Measurements from ENCODE around the gene DERL3.

The DERL3 gene

DNA sequence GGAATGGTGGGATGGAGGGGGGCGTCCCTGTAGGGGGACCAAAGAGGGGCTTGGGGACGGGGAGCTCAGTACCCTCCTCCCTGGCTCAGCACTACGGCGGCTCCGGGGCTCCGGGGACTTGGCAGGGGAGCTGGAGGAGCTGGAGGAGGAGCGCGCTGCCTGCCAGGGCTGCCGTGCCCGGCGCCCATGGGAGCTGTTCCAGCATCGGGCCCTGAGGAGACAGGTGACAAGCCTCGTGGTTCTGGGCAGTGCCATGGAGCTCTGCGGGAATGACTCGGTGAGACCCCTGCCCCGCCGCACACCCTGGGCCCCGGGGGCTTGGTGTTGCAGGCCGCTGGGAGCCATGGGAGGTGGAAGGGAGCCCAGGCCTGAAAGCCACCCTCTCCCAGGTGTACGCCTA is 43.6 kb upstream of the DERL3 start:
- POLR2A ChIA-PET, result interaction anchor here (2.0 kb wide), 1 partner anchor 12 kb away, joined by 9 read pairs; the partner anchor contains the start of gene MIF
- CTCF ChIA-PET, result interaction anchor here (0.7 to 3.5 kb wide), 2 partner anchors 11 to 31 kb away, joined by 4 to 16 read pairs; partner anchors contain the start of gene MIF
- Histone ChIP-seq H3K36me3 (ENCODE audit: control insufficient read depth in 2 of 2, insufficient read depth in 1 of 2, low read length in 2 of 2) (peaks cover 0 to 6% of the 10 kb centered on the region in 2 experiments; a peak in 1 of 3 replicates), H3K4me1 (ENCODE audit: control insufficient read depth, insufficient read depth, low read length) (no peaks in the 10 kb centered on the region), H3K9me3 (ENCODE audit: control insufficient read depth, insufficient read depth, low read depth, low read length) (no peaks in the 10 kb centered on the region), H3K4me3 (ENCODE audit: low read depth, low read length) (no peak overlapping the region), H3K27ac (ENCODE audit: extremely low read depth, low read depth, low read length) (no peak overlapping the region)
- TF ChIP-seq ZNF169 (tag by site-specific recombination; IDR thresholded peaks at IDR 0.05), result no peak
- TF ChIP-seq, protein P1, sequence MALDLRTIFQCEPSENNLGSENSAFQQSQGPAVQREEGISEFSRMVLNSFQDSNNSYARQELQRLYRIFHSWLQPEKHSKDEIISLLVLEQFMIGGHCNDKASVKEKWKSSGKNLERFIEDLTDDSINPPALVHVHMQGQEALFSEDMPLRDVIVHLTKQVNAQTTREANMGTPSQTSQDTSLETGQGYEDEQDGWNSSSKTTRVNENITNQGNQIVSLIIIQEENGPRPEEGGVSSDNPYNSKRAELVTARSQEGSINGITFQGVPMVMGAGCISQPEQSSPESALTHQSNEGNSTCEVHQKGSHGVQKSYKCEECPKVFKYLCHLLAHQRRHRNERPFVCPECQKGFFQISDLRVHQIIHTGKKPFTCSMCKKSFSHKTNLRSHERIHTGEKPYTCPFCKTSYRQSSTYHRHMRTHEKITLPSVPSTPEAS (tag by site-specific recombination; IDR thresholded peaks at IDR 0.05), result no peak
- no peak for TF ChIP-seq ZNF155 (tag by site-specific recombination; IDR thresholded peaks at IDR 0.05)
- TF ChIP-seq, protein P2, sequence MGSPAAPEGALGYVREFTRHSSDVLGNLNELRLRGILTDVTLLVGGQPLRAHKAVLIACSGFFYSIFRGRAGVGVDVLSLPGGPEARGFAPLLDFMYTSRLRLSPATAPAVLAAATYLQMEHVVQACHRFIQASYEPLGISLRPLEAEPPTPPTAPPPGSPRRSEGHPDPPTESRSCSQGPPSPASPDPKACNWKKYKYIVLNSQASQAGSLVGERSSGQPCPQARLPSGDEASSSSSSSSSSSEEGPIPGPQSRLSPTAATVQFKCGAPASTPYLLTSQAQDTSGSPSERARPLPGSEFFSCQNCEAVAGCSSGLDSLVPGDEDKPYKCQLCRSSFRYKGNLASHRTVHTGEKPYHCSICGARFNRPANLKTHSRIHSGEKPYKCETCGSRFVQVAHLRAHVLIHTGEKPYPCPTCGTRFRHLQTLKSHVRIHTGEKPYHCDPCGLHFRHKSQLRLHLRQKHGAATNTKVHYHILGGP (tag by site-specific recombination; IDR thresholded peaks at IDR 0.05), result no peak
- TF ChIP-seq KLF10 (tag by site-specific recombination; IDR thresholded peaks at IDR 0.05), result no peak
- TF ChIP-seq, protein P3, sequence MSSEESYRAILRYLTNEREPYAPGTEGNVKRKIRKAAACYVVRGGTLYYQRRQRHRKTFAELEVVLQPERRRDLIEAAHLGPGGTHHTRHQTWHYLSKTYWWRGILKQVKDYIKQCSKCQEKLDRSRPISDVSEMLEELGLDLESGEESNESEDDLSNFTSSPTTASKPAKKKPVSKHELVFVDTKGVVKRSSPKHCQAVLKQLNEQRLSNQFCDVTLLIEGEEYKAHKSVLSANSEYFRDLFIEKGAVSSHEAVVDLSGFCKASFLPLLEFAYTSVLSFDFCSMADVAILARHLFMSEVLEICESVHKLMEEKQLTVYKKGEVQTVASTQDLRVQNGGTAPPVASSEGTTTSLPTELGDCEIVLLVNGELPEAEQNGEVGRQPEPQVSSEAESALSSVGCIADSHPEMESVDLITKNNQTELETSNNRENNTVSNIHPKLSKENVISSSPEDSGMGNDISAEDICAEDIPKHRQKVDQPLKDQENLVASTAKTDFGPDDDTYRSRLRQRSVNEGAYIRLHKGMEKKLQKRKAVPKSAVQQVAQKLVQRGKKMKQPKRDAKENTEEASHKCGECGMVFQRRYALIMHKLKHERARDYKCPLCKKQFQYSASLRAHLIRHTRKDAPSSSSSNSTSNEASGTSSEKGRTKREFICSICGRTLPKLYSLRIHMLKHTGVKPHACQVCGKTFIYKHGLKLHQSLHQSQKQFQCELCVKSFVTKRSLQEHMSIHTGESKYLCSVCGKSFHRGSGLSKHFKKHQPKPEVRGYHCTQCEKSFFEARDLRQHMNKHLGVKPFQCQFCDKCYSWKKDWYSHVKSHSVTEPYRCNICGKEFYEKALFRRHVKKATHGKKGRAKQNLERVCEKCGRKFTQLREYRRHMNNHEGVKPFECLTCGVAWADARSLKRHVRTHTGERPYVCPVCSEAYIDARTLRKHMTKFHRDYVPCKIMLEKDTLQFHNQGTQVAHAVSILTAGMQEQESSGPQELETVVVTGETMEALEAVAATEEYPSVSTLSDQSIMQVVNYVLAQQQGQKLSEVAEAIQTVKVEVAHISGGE (tag by site-specific recombination; conservative IDR thresholded peaks at IDR 0.05; ENCODE audit: low read depth), result no peak
- TF ChIP-seq KLF16 (tag by site-specific recombination; IDR thresholded peaks at IDR 0.05), result no peak
- no peak for TF ChIP-seq ZSCAN16 (tag by site-specific recombination; IDR thresholded peaks at IDR 0.05)
- TF ChIP-seq ZNF311 (tag by site-specific recombination; IDR thresholded peaks at IDR 0.05; ENCODE audit: borderline replicate concordance), result no peak

DNA sequence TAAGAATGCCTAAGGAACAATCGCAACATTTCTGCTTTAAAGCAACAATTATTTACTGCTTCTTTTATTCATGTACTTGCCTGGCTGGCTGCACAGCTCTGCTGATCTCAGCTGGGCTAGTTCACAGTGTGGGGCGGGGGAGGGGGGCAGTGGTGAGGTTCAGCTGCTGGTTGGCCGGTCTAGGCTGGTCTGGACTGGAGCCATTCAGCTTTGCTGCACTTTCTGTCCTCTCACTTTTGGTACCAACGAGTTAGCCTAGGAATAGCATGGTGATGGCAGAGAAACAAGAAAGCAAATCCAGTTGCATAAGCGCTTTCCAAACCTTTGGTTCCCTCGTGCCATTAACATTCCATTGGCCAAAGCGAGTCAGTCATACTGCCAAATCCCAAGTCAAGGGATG is 39.4 kb upstream of the DERL3 start:
- peaks cover 0 to 19% of the 10 kb centered on the region in 2 experiments; a peak in 1 of 3 replicates for H3K36me3 ChIP-seq (ENCODE audit: control insufficient read depth in 2 of 2, insufficient read depth in 1 of 2, low read length in 2 of 2)
- no peaks in the 10 kb centered on the region for H3K9me3 ChIP-seq (ENCODE audit: control insufficient read depth, insufficient read depth, low read depth, low read length)
- ChIA-PET CTCF (interaction anchor here (1.7 kb wide), 1 partner anchor 10 kb away, joined by 6 read pairs; no protein-coding TSS in a partner anchor), POLR2A (no interaction called here)
- H3K4me1 ChIP-seq (ENCODE audit: control insufficient read depth, insufficient read depth, low read length), result no peaks in the 10 kb centered on the region
- TF ChIP-seq, protein P4, sequence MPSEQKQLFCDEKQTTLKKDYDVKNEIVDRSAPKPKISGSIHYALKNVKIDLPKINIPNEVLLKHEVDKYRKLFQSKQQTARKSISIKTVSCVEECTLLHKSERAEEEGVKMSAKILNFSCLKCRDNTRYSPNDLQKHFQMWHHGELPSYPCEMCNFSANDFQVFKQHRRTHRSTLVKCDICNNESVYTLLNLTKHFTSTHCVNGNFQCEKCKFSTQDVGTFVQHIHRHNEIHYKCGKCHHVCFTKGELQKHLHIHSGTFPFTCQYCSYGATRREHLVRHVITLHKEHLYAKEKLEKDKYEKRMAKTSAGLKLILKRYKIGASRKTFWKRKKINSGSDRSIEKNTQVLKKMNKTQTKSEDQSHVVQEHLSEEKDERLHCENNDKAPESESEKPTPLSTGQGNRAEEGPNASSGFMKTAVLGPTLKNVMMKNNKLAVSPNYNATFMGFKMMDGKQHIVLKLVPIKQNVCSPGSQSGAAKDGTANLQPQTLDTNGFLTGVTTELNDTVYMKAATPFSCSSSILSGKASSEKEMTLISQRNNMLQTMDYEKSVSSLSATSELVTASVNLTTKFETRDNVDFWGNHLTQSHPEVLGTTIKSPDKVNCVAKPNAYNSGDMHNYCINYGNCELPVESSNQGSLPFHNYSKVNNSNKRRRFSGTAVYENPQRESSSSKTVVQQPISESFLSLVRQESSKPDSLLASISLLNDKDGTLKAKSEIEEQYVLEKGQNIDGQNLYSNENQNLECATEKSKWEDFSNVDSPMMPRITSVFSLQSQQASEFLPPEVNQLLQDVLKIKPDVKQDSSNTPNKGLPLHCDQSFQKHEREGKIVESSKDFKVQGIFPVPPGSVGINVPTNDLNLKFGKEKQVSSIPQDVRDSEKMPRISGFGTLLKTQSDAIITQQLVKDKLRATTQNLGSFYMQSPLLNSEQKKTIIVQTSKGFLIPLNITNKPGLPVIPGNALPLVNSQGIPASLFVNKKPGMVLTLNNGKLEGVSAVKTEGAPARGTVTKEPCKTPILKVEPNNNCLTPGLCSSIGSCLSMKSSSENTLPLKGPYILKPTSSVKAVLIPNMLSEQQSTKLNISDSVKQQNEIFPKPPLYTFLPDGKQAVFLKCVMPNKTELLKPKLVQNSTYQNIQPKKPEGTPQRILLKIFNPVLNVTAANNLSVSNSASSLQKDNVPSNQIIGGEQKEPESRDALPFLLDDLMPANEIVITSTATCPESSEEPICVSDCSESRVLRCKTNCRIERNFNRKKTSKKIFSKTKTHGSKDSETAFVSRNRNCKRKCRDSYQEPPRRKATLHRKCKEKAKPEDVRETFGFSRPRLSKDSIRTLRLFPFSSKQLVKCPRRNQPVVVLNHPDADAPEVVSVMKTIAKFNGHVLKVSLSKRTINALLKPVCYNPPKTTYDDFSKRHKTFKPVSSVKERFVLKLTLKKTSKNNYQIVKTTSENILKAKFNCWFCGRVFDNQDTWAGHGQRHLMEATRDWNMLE (tag by site-specific recombination; conservative IDR thresholded peaks at IDR 0.05; ENCODE audit: low read depth), result no peak
- TF ChIP-seq ZNF585B (tag by site-specific recombination; IDR thresholded peaks at IDR 0.05), result no peak
- no peak for TF ChIP-seq ZBTB21 (tag by site-specific recombination; IDR thresholded peaks at IDR 0.05)
- TF ChIP-seq ZNF423 (tag by site-specific recombination; IDR thresholded peaks at IDR 0.05), result no peak
- no peak for TF ChIP-seq ZBTB48 (tag by site-specific recombination; IDR thresholded peaks at IDR 0.05)
- TF ChIP-seq, protein P5, sequence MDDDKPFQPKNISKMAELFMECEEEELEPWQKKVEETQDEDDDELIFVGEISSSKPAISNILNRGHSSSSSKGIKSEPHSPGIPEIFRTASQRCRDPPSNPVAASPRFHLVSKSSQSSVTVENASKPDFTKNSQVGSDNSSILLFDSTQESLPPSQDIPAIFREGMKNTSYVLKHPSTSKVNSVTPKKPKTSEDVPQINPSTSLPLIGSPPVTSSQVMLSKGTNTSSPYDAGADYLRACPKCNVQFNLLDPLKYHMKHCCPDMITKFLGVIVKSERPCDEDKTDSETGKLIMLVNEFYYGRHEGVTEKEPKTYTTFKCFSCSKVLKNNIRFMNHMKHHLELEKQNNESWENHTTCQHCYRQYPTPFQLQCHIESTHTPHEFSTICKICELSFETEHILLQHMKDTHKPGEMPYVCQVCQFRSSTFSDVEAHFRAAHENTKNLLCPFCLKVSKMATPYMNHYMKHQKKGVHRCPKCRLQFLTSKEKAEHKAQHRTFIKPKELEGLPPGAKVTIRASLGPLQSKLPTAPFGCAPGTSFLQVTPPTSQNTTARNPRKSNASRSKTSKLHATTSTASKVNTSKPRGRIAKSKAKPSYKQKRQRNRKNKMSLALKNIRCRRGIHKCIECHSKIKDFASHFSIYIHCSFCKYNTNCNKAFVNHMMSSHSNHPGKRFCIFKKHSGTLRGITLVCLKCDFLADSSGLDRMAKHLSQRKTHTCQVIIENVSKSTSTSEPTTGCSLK (tag by site-specific recombination; IDR thresholded peaks at IDR 0.05), result no peak
- no peak overlapping the region for H3K4me3 ChIP-seq (ENCODE audit: low read depth, low read length)
- H3K27ac ChIP-seq (ENCODE audit: extremely low read depth, low read depth, low read length), result no peak overlapping the region

Measured in HEK293 (cell line).